AG09319 (cell line): ENCODE measurements around the gene NPAS3.

Experiments used
- DNase-seq: peaks from one replicate; pipeline ENCODE4 v3.0.0-alpha.2; 2010; ENCODE audit warnings: low read depth; ENCODE audit errors: extremely low read depth
- CTCF ChIP-seq: IDR thresholded peaks from 2 replicates; pipeline ENCODE4 v1.5.1; 2011; ENCODE audit warnings: low read depth, mild to moderate bottlenecking, inconsistent platforms, low read length, moderate library complexity

The NPAS3 gene

GRCh38 chr14:32977913-32978312, 39.2 kb downstream of the NPAS3 start:
- no peak for DNase-seq
- no peak for TF ChIP-seq CTCF

- TF ChIP-seq CTCF, result no peak
- DNase-seq, result no peak
Measured at GRCh38 chr14:32978691-32979255, 40.1 kb downstream of the NPAS3 start.

- TF ChIP-seq CTCF, result no peak
- no peak for DNase-seq
Measured at GRCh38 chr14:32980178-32980901, 41.7 kb downstream of the NPAS3 start.

- TF ChIP-seq CTCF, result no peak
- no peak for DNase-seq
Measured at GRCh38 chr14:32980902-32981501, 42.3 kb downstream of the NPAS3 start.

- TF ChIP-seq CTCF, result no peak
Measured at GRCh38 chr14:32984241-32984930, 45.7 kb downstream of the NPAS3 start.

GRCh38 chr14:32985866-32986265, 47.2 kb downstream of the NPAS3 start:
- no peak for TF ChIP-seq CTCF
- DNase-seq, result no peak

More at GRCh38 chr14:32984241-32984930, 45.7 kb downstream of the NPAS3 start:
- DNase-seq, result no peak
